HCT116 (cell line): ENCODE measurements around the gene ACER2.

Experiments
- FOSL1 ChIP-seq: IDR thresholded peaks from 2 replicates; pipeline ENCODE4 v1.6.1; 2012; ENCODE audit warnings: low read depth
- TCF7L2 ChIP-seq: IDR thresholded peaks from 2 replicates; pipeline ENCODE4 v1.7.0; 2011; ENCODE audit warnings: borderline replicate concordance, inconsistent platforms; ENCODE audit not compliant: insufficient read depth, insufficient read length; ENCODE audit errors: extremely low read depth
- TF ChIP-seq, protein P1 (sequence below), 3 experiments: fragments of 200-600 bp in 1 of 3; sonication (generic) in 1 of 3; IDR thresholded peaks in 2 of 3; conservative IDR thresholded peaks in 1 of 3; 2 replicates each; pipeline ENCODE4 v1.5.1; 2012 to 2017; ENCODE audit warnings: low read depth in 2 of 3, low read length in 2 of 3, antibody characterized with exemption in 1 of 3, borderline replicate concordance in 1 of 3, control low read depth in 1 of 3, mild to moderate bottlenecking in 1 of 3, mixed read lengths in 1 of 3, mixed run types in 1 of 3, moderate library complexity in 1 of 3; ENCODE audit not compliant: insufficient read depth in 1 of 3

DNA sequence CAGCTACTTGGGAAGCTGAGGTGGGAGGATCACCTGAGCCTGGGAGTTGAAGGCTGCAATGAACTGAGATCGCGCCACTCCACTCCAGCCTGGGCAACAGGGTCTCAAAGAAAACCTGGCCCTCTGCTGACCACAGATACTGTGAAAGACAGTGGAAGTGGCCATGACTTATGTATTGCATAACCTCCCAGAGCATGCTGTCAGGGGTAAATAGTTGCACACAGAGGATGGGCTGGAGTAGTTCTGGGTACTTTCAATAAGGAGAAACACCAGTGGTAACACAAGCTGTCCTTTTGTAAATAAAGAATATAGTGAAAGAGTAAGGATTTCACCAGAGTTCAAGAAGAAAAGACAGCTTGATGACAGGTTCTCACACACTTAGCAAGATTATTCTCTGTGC, 1.8 kb downstream of the ACER2 start:
- TF ChIP-seq FOSL1 (no peak), TCF7L2 (no peak)
- TF ChIP-seq, protein P1, sequence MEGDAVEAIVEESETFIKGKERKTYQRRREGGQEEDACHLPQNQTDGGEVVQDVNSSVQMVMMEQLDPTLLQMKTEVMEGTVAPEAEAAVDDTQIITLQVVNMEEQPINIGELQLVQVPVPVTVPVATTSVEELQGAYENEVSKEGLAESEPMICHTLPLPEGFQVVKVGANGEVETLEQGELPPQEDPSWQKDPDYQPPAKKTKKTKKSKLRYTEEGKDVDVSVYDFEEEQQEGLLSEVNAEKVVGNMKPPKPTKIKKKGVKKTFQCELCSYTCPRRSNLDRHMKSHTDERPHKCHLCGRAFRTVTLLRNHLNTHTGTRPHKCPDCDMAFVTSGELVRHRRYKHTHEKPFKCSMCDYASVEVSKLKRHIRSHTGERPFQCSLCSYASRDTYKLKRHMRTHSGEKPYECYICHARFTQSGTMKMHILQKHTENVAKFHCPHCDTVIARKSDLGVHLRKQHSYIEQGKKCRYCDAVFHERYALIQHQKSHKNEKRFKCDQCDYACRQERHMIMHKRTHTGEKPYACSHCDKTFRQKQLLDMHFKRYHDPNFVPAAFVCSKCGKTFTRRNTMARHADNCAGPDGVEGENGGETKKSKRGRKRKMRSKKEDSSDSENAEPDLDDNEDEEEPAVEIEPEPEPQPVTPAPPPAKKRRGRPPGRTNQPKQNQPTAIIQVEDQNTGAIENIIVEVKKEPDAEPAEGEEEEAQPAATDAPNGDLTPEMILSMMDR (IDR thresholded peaks at IDR 0.05 in 2 of 3, conservative IDR thresholded peaks at IDR 0.05 in 1 of 3; ENCODE audit: borderline replicate concordance in 1 of 3, insufficient read depth in 1 of 3, low read depth in 2 of 3, low read length in 2 of 3), result no peak
